Measurements from ENCODE around the gene ARHGEF33.
"Not testable (repeated sequence)": the region's sequence is repeated elsewhere in the genome, so short reads cannot be mapped to it uniquely, and the experiment has no call there.

Gene ARHGEF33

DNA sequence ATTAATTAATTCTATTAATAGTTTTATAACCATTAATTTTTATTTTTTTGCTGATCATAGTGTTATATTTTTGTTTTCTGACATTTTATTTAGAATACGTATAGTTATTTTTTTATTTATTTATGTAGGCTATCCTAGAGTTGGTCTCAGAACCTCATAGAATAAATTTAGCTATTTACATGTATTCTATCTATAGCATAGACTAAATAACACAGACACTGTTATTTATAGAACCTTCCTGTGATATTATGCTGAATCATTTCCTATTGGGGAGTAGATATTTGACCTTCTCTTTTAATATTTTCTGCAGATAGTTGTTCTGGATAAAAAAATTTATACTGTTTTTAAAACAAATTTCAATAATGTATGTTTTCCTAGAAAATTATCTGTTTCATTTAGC is 20.2 kb downstream of the ARHGEF33 start:
- no peak for DNase-seq (ENCODE audit: low read depth, low spot score)

DNA sequence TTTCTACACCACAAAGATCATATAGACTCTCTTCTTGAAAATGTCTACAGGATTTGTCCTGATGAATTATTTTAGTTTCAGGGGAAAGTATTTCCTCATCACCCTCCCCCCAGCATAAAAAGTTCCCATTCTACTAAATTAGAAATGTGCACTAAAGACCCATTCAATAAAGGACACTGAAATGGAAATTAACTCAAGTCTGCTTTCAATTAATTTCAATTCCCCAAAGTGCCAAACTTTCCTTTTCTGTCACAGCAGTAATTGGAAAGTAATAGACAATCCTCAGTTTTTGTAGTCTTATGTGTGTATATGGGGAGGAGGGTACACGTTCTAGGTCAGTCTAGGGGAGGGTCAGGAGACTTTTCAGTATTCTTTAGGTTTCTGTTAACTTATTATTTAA is 21.5 kb downstream of the ARHGEF33 start:
- no peak for DNase-seq (ENCODE audit: low read depth, low spot score)

DNA sequence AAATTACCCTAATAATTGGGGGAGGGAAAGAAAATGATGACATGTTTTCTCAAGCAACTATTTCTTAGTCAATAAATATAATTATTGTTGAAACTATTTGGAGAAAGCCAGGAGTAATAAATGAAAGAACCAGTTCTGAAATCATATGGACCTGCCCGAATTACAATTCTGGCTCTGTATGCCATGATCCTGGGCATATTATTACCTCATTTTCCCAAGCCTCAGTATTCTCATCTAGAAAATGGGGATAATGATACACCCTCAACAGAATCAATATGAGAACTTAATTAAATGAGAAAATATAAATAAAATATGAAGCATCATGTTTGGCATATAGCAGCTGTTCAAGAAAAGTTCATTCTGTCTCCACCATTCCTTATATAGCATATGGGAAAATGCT is 22.9 kb downstream of the ARHGEF33 start:
- DNase-seq (ENCODE audit: low read depth, low spot score): no peak

DNA sequence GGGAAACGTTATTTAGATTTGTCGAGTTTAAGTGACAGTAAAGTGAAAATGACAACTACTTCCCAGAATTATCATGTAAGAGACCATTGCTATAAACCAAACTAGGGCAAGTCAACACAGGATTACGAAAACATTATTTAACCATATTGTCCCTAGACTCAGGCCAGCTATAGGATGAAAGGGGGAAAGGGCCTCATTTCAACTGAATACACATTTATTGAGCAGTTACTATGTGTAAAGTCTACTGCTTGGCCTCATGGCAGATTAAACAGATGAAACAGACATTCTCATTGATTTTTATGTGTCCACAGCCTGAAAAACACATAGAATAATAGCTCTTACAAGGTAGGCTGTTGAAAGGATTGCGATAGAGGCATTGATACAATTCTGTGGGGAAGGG is 32.7 kb downstream of the ARHGEF33 start:
- DNase-seq (ENCODE audit: low read depth, low spot score): no peak

DNA sequence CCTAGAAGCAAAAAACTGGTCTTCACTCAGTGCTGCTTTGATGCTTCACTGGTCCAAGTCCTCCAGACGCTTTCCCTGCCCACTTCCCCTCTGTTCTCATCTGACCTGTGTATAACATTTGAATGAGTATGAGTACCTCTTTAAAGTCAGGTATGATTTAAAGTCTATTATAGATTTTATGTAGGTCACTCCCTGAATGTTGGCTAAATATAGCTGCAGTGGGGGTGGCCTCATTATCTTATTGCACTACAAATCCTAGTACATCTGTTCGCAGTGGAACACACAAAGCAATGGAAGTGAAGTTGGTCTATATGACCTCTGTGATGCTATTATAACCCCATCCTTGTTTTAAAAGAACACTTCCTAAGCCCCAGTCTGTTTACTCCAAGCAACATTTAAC is 33.2 kb downstream of the ARHGEF33 start:
- DNase-seq (ENCODE audit: low read depth, low spot score): no peak

DNA sequence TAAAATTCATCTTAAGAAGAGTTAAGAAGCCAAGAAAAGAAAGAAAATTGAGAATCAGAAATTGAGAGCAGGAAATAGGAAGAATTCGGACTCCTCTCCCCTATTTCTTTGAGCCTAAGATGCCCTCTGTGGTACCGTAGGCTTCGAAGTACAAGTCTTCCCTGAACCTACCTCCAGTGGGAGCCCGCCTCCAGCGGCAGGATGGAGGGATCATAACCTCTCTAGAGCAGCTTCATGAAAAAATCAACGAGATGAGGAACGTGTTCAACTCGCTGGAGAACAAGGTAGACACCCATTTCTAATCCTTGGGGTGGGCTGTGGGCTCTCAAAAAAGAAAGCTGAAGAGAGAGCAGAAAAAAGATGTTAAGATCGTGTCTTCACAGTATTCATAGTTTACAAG is 36.3 kb downstream of the ARHGEF33 start:
- DNase-seq (ENCODE audit: low read depth, low spot score): no peak

DNA sequence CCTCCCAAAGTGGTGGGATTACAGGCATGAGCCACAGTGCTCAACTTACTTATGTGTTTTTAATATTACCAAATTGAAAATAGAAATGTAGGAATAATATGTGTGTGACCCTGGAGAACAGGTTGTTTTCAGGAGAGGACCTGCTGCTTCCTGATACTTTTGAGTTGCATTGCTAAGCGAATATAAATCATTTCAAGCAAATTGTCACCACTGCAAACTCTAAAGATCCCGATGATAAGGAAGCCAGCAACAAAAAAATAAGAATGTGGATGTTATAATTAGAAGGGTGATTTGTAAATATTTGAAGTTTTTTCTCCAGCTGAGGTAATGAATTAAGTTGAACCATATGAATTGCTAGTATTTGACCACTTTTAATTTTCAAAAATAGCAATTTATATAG is 40.9 kb downstream of the ARHGEF33 start:
- no peak for DNase-seq (ENCODE audit: low read depth, low spot score)

DNA sequence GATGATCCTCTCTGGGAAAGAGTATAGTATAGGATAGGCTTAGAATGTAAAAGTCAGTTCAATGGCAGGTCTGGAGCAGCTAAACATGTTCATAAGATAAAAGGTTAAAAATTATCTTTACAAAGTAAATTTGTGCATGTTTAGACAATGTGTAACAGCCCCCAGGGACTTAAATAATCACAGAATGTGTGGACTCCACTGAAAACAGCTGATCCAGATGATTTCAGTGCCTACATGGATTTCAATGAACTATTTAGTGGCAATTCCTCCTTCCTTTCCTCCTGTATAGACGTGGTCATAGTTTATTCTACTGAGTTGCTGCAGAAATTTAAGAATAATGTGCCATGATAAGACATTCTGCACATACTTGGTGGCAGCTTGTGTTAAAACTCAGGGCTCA is 42.9 kb downstream of the ARHGEF33 start:
- no peak for DNase-seq (ENCODE audit: low read depth, low spot score)

DNA sequence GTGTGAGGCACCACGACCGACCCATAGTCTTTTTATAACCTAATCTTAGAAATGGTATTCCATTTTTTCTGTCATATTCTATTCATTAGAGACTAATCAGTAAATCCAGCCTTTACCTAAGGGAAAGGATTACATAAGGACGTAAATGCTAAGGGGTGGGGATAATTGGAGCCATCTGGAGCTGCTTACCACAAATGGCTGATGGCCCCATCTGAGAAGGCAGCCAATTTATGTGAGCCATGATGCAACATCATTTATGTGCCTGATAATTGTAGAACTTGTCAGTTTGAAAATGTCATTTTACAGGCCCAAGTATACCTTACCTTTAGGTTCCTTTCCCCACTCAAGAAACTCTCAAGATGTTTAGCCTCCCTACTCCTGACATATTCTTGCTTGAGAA is 44.0 kb downstream of the ARHGEF33 start:
- DNase-seq (ENCODE audit: low read depth, low spot score): no peak

DNA sequence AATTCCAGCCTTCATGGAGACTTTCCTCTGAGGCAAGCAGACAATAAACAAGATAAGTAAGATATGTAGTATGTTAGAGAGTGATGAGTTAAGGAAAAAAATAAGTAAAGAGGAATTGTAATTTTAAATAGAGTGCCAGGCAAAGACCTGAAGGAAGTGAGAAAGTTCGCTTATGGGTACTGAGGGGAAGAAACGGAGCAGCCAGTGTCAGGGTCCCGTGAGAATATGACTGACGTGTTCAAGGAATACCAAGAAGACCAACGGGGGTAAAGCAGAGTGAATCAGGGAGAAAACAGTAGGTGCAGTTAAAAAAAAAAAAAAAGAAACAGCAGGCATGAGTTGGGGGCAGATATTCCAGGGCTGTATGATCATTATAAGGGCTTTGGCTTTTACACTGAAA is 45.1 kb downstream of the ARHGEF33 start:
- DNase-seq (ENCODE audit: low read depth, low spot score): no peak

DNA sequence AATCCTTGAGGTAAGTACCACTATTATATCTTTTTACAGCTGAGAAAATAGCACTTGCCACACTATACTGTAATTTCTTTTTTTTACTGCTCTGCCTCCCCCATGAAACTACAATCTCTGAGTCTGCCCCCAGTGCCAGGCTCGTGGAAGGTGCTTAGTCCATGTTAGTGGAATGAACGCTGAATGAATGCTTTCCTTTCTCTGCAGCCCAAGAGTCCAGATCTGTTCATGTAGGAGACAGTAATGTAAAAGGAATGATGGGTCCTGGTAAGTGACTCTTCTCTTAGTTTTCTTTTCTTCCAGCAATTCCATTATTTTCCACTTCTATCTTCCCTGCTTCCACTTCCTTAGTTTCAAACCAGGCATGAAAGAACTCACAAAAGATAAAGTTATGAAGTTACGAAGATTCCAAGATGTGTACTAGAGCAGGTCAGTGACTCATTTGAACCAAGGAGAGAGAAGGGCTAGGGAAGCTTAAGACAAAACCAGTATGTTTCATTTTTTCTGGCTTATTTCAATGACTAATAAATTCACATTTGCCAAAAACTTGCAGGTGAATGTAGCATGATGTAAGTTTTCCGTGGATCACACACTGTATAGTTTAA is 46.0 kb downstream of the ARHGEF33 start:
- no peak for DNase-seq (ENCODE audit: low read depth, low spot score)

DNA sequence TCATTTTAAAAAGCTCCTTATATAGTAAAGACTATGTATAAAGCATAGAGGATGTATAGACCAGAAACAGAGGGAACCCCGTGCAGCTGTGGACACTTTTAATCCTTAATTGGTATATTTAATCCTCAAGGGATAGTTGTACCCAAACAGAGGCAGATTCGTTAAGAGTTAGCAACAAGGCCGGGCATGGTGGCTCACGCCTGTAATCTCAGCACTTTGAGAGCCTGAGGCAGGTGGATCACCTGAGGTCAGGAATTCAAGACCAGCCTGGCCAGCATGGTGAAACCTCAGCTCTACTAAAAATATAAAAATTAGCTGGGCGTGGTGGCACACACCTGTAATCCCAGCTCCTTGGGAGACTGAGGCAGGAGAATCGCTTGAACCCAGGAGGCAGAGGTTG is 46.8 kb downstream of the ARHGEF33 start:
- DNase-seq (ENCODE audit: low read depth, low spot score): not testable (repeated sequence)

DNA sequence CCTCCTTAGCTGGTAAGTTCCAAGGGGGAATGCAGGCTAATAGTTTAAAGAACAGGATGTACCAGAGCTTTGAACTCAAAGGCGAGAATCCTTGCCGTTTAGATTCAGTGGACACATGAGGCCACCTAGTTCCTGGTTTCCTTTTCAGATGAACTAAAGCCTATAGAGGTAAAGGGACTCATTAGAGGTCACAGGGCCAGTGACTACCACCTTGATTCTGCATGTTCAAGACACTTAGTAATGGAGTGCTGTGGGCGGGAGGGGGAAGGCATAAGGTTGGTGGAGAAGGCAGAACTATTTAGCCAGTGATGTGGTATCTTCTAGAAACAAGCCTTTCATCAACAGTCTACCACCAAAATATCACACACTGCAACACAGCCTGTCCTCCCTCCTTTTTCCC is 47.9 kb downstream of the ARHGEF33 start:
- no peak for DNase-seq (ENCODE audit: low read depth, low spot score)

DNA sequence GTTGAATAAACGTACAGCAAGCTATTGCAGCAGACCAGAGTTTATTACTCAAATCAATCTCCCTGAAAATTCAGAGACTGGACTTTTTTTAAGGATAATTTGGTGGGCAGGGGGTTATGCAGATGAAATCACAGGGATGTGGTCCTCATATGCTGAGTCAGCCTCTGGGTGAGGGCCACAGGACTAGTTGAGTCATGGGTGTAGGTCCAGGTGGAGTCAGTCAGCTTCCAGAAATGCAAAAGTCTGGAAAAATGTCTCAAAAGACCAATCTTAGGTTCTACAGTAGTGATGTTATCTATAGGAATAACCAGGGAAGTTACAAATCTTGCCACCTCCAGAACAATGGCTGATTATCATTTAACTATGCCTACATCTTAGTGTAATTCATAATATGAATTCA is 51.1 kb downstream of the ARHGEF33 start:
- no peak for DNase-seq (ENCODE audit: low read depth, low spot score)

DNA sequence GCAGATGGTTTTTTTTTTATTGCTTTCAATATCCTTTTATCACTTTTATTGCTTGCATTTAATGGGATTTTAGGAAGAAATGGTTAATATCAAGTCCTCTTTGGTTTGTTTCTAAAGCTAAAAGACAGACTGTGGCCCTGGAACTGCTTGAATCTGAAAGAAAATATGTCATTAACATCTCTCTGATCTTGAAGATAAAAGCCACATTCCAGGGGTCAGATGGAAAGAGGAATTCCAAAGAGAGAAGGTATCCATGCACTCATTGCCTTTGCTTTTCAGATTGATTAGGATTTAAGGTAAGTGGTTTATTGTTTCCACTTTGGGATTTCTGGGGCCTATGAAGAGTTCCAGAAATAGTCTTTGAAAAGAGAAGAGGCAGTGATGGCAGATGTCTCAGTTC is 54.1 kb downstream of the ARHGEF33 start:
- DNase-seq (ENCODE audit: low read depth, low spot score): no peak

DNA sequence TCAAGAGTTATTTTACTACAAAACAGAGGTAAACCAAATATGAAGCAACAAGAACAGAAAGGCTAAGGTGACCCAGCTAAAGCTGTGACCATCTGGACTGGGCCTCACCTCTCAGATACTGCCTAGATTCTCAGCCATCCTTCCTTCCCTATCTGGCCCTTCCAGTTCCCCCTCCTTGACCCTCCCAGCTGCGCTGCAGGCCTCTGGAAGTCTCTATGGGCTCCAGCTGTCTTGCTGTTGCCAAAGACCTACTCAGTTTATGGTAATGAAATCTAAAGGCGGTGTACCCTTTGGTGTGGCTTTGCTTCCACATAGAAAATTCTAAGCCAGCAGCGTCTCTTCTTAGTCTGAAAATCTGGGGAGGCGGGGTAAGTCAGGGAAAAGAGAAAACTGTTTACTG is 55.7 kb downstream of the ARHGEF33 start:
- DNase-seq (ENCODE audit: low read depth, low spot score): no peak

DNA sequence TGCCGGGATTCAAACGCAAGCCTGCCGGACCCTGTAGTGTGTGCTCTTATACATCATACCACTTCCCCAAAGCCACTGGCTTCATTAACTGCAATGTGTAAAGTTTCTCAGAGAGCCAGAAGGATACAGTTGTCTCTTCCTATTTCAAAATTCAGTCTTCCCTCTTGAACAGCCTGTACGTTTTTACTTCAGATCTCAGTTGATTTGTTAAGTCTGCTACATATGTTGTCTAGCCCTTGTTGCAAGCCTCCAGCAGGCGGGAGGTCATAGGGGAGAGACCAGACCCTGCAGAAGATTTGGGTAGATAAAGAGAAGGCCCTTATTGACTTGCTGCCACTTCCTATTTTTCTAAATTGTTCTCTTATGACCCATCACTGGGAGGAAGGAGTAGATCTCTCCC is 56.2 kb downstream of the ARHGEF33 start:
- DNase-seq (ENCODE audit: low read depth, low spot score): no peak

DNA sequence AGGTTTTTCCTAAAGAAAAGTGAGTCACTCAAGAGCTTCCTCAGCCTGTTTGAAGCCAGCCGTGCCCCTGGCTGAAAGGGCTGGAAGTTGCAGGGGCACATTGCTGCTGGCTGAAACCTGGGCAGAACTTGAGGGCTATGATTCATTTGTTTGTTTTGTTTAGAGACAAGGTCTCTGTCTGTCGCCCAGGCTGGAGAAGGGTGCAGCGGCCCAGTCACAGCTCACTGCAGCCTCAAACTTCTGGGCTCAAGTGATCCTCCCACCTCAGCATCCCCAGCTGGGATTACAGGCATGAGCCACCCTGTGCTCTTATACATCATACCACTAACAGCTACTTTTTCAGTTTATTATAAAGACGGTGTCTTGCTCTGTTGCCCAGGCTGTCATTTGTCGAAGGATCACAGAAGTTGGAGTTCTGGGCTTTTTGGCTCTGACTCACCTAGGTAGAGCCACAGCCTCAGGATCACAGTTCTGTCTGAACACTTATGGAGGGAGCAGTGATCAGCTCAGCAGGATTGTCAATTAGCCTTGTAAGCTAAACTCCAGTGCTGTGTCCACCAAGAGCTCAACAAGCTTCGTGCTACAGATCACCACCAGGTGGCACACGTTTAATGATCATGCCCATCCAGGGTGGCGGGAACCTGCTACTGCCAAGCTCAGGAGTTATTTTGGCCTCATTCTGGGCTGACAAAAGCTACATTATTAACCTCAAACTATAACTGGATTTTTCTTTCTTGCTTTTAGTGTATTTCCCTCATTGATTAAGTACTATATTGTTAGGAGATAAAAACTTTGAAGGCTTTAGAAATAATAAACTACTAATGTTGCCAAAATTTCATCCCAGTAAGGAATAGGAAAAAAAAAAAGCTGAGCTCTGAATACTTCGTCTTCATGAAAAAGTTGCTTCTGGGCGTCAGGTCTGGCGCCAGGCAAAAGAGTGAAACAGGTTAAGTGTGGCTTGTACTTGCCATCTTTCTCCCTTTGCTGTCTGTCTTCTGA is 57.9 kb downstream of the ARHGEF33 start:
- DNase-seq (ENCODE audit: low read depth, low spot score): peak; percentile 32

DNA sequence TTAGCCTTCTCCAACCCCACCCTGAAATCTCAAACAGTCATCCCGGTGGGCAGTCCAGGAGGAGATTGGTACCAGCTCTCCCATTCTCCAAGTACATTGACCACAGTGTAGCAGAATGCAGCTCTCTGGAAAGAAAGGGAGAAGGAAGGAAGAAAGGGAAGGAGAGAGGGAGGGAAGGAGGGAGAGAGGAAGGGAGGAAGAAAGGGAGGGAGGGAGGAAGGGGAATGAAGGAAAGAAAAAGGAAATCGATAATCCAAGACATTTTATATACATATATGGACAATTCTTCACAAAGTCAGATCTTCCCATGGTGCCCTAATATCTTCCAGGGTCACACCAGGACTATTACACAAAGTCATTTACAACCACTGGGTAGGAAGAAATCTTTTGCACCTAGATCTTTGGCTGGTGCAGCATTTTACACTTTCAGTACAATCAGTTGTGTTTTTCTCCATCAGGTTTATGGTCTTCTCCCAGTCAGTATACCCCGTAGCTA is 58.8 kb downstream of the ARHGEF33 start:
- DNase-seq (ENCODE audit: low read depth, low spot score): no peak

DNA sequence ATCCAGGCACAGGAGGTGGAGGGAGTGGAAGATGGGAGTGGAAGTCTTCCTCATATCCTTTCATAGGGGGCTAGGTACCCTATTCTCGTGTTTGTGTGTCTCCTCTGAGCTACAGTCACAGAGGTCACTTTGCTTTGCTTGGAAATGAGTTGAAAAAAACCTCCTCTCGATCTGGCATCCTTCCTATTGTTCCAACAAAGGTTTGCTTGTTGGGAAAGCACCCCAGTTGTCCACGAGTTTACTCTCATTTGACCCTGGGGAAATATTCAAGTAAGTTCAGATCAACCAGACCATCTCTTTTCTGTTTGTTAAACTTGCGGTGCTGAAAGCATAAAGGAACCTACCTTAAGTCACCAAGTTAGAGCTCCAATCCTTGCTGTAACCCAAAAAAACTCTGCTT is 59.3 kb downstream of the ARHGEF33 start:
- no peak for DNase-seq (ENCODE audit: low read depth, low spot score)

DNA sequence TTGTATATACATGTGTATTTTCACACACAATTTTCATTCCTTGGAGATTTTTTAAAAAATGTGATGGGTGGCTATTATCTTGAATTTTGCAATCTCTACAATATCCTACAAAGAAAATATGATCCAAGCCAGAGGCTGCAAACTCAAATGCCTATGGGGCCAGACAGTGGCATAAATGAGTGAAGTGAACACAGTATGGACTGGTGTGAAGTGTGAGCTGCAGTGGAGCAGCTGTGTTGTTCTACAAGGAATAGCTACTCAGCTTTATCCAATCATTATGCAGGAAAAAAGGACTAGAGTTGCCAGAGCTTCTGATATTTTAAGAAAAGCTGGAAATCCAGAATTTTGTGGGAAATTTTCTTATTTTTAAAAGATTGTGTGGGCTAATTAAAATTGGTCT is 62.1 kb downstream of the ARHGEF33 start:
- DNase-seq (ENCODE audit: low read depth, low spot score): no peak

DNA sequence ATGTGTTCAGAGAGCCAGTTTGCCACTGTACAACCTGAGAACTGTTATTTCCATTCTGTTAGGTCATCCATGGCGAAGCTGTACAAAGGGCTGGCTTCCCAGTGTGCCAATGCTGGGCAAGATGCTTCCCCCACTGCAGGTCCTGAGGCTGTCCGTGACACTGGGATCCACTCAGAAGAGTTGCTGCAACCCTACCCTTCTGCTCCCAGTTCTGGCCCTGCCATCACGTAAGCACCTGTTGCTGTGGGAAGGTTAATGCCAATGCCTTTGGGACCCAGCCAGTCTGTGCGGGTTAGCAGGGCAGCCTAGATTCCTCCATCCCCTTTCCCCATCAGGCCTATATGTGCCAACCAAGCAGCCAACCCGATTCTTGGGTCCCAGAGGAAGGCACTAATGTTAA is 68.3 kb downstream of the ARHGEF33 start:
- DNase-seq (ENCODE audit: low read depth, low spot score): no peak

DNA sequence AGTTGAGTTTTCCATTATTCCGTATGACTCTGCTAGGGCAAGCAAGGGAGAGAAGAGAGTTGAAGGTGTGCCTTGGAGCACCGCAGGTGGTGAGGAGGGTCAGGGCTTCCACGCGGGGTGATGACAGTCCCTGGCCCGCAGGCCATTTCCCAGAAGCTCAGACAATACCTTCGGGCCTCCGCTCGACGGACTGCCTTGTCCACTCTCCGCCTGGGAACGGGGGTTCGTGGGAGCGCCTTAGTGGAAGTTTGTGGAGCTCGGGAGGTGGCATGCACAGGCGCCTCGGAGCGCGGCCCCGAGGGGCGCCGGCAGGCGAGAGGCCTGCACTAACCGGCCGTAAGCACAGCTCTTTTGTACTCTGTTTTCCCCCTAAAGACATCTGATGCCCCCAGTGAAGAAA is 69.8 kb downstream of the ARHGEF33 start:
- no peak for DNase-seq (ENCODE audit: low read depth, low spot score)
